IMR-90 (cell line): ENCODE results near the gene CSHL1. TPM values are rescaled to one million over a fixed set of nuclear protein-coding genes. Genes with fewer than 3 reads are reported as not detected.

Source experiments
- ATAC-seq: fragments of 200-7000 bp; cut with Tn5 transposase; 2 replicates; pipeline ENCODE4 v1.9.1; 2020; ENCODE audit warnings: low read depth, mild to moderate bottlenecking, moderate library complexity
- BruUV-seq: library from RNA; stranded (reverse); fragments of 400-500 nt; replicated peaks from 2 replicates; lab custom pipeline; 2021; lab: Mats Ljungman, UMichigan
- CTCF ChIA-PET: fragments of 300-600 bp; formaldehyde crosslinking; extraction: SDS; loops from one replicate; lab custom pipeline; 2021; ENCODE audit warnings: antibody characterized with exemption; lab: Yijun Ruan, JAX
- POLR2A ChIA-PET: fragments of 300-600 bp; sonication (Branson Sonifier 250); formaldehyde crosslinking; loops from one replicate; lab custom pipeline; 2022; ENCODE audit warnings: antibody characterized with exemption; ENCODE audit not compliant: unreplicated experiment; lab: Charles Lee
- DNase-seq: peaks from one replicate; pipeline ENCODE4 v3.0.0; 2013
- H2AFZ ChIP-seq: replicated peaks from 2 replicates; pipeline ENCODE3; 2013; ENCODE audit warnings: low read length, mild to moderate bottlenecking; ENCODE audit not compliant: poor library complexity
- H2AK5ac ChIP-seq: 2 replicates; pipeline ENCODE4 v1.6.1; 2013; ENCODE audit warnings: low read depth, low read length, inconsistent platforms
- H2AK9ac ChIP-seq: replicated peaks from 2 replicates; pipeline ENCODE3; 2013; ENCODE audit warnings: mild to moderate bottlenecking, low read depth, low read length, moderate library complexity; ENCODE audit not compliant: poor library complexity
- H2BK120ac ChIP-seq: 2 replicates; pipeline ENCODE4 v1.6.1; 2013; ENCODE audit warnings: low read depth, low read length, inconsistent platforms
- H2BK15ac ChIP-seq: 3 replicates; pipeline ENCODE4 v1.6.1; 2013; ENCODE audit warnings: low read depth, low read length, inconsistent platforms
- H2BK20ac ChIP-seq: 2 replicates; pipeline ENCODE4 v1.6.1; 2013; ENCODE audit warnings: low read depth, mild to moderate bottlenecking, inconsistent platforms, low read length, moderate library complexity
- H2BK5ac ChIP-seq: 2 replicates; pipeline ENCODE4 v1.6.1; 2013; ENCODE audit warnings: mild to moderate bottlenecking, low read depth, low read length, inconsistent platforms; ENCODE audit not compliant: poor library complexity, severe bottlenecking
- H3K14ac ChIP-seq: replicated peaks from 2 replicates; pipeline ENCODE4 v1.6.1; 2013; ENCODE audit warnings: low read depth, low read length, inconsistent platforms
- H3K18ac ChIP-seq: 2 replicates; pipeline ENCODE4 v1.6.1; 2013; ENCODE audit warnings: low read depth, low read length, control low read depth
- H3K23ac ChIP-seq: 2 replicates; pipeline ENCODE4 v1.6.1; 2013; ENCODE audit warnings: low read depth, low read length, inconsistent platforms
- H3K27ac ChIP-seq: 2 replicates; pipeline ENCODE4 v1.5.1; 2013; ENCODE audit warnings: mild to moderate bottlenecking, control low read depth, low read length; ENCODE audit not compliant: insufficient read depth
- H3K27me3 ChIP-seq: 2 replicates; pipeline ENCODE4 v1.6.1; 2013; ENCODE audit warnings: low read length; ENCODE audit not compliant: control insufficient read depth, insufficient read depth
- H3K36me3 ChIP-seq: 2 replicates; pipeline ENCODE4 v1.6.1; 2013; ENCODE audit warnings: low read length, mixed read lengths; ENCODE audit not compliant: control insufficient read depth, insufficient read depth
- H3K4ac ChIP-seq: 2 replicates; pipeline ENCODE4 v1.6.1; 2013; ENCODE audit warnings: low read depth, low read length, inconsistent platforms
- H3K4me1 ChIP-seq: 2 replicates; pipeline ENCODE4 v1.6.1; 2013; ENCODE audit warnings: low read length, mixed read lengths; ENCODE audit not compliant: control insufficient read depth, insufficient read depth
- H3K4me2 ChIP-seq: 2 replicates; pipeline ENCODE4 v1.6.1; 2013; ENCODE audit warnings: low read depth, mild to moderate bottlenecking, control low read depth, low read length, moderate library complexity
- H3K4me3 ChIP-seq: 2 replicates; pipeline ENCODE4 v1.5.1; 2013; ENCODE audit warnings: low read depth, mild to moderate bottlenecking, control low read depth, low read length, moderate library complexity; ENCODE audit not compliant: insufficient read depth
- H3K56ac ChIP-seq: 2 replicates; pipeline ENCODE4 v1.6.1; 2013; ENCODE audit warnings: low read length, inconsistent platforms; ENCODE audit not compliant: insufficient read depth; ENCODE audit errors: extremely low read depth
- H3K79me1 ChIP-seq, 2 experiments: 2 replicates each; pipeline ENCODE4 v1.6.1; 2013; ENCODE audit warnings: low read length in 2 of 2, inconsistent platforms in 1 of 2, low read depth in 1 of 2
- H3K9ac ChIP-seq: 2 replicates; pipeline ENCODE4 v1.6.1; 2013; ENCODE audit warnings: low read depth, low read length, control low read depth
- H3K9me1 ChIP-seq: 2 replicates; pipeline ENCODE4 v1.6.1; 2013; ENCODE audit warnings: low read length, inconsistent platforms; ENCODE audit not compliant: insufficient read depth
- H3K9me3 ChIP-seq: 2 replicates; pipeline ENCODE4 v1.6.1; 2013; ENCODE audit warnings: low read length; ENCODE audit not compliant: control insufficient read depth, insufficient read depth
- H4K20me1 ChIP-seq: 2 replicates; pipeline ENCODE4 v1.6.1; 2013; ENCODE audit warnings: low read length, inconsistent platforms; ENCODE audit not compliant: insufficient read depth
- H4K5ac ChIP-seq: 2 replicates; pipeline ENCODE4 v1.6.1; 2013; ENCODE audit warnings: mild to moderate bottlenecking, low read depth, low read length, control low read depth
- H4K8ac ChIP-seq, 2 experiments: 2 replicates each; pipeline ENCODE4 v1.6.1; 2013; ENCODE audit warnings: low read depth in 2 of 2, low read length in 2 of 2, control low read depth in 1 of 2, inconsistent platforms in 1 of 2
- H4K91ac ChIP-seq: 2 replicates; pipeline ENCODE4 v1.6.1; 2013; ENCODE audit warnings: low read depth, low read length, inconsistent platforms; ENCODE audit not compliant: insufficient read depth
- CEBPB ChIP-seq: IDR thresholded peaks from 2 replicates; pipeline ENCODE4 v1.6.1; 2012; ENCODE audit warnings: low read depth, low read length, improper control_type of control experiment
- ELK1 ChIP-seq: fragments of 150-350 bp; IDR thresholded peaks from 2 replicates; pipeline ENCODE4 v1.6.1; 2016; ENCODE audit warnings: low read depth, mild to moderate bottlenecking, low read length, moderate library complexity, borderline replicate concordance
- FOS ChIP-seq: fragments of 150-350 bp; IDR thresholded peaks from 2 replicates; pipeline ENCODE4 v1.6.1; 2016; ENCODE audit warnings: low read depth, low read length
- RAD21 ChIP-seq: IDR thresholded peaks from 2 replicates; pipeline ENCODE4 v1.6.1; 2012; ENCODE audit warnings: low read length, improper control_type of control experiment
- RCOR1 ChIP-seq: IDR thresholded peaks from 2 replicates; pipeline ENCODE4 v1.6.1; 2012; ENCODE audit warnings: mild to moderate bottlenecking, low read length, improper control_type of control experiment; ENCODE audit not compliant: insufficient replicate concordance
- RFX5 ChIP-seq: IDR thresholded peaks from 2 replicates; pipeline ENCODE4 v1.8.0; 2012; ENCODE audit warnings: low read depth, mild to moderate bottlenecking, low read length, moderate library complexity
- SMC3 ChIP-seq: fragments of 150-350 bp; IDR thresholded peaks from 2 replicates; pipeline ENCODE4 v1.6.1; 2016; ENCODE audit warnings: low read depth, mild to moderate bottlenecking, antibody characterized with exemption, low read length, moderate library complexity
- WGBS, 2 experiments: methylation state at CpG; one replicate each; pipeline versions ENCODE4 v1.1.5 to v1.1.7; 2013; ENCODE audit warnings: missing lambda C conversion rate in 2 of 2; ENCODE audit not compliant: insufficient read length in 1 of 2; ENCODE audit errors: extremely low coverage in 2 of 2; 5-methylcytosine and 5-hydroxymethylcytosine counted together
- dilution Hi-C: fragments of 300-500 bp; cut with HindIII; formaldehyde crosslinking; loops from one replicate; pipeline ENCODE4 v1.14.3; 2018; ENCODE audit warnings: low sequenced_read_pairs; ENCODE audit not compliant: unreplicated experiment
- in situ Hi-C: fragments of 300-500 bp; cut with MboI; formaldehyde crosslinking; loops from 3 replicates; pipeline ENCODE4 v1.14.3; 2019; ENCODE audit warnings: low sequenced_read_pairs, inconsistent platforms, mixed read lengths
- intact Hi-C: fragments of 100-400 bp; cut with micrococcal nuclease; formaldehyde crosslinking; loops from 2 replicates; pipeline ENCODE4 v1.10.0; 2022
- polyA plus RNA-seq, 3 experiments: library from polyadenylated mRNA; depleted of rRNA; stranded (reverse); fragments of >200 nt; gene quantifications; 2 replicates each; pipeline ENCODE4 v1.2.3, GENCODE V29; 2012; ENCODE audit warnings: low replicate concordance in 1 of 3
- total RNA-seq: library from RNA; depleted of rRNA; stranded (reverse); fragments of >200 nt; gene quantifications from 2 replicates; pipeline ENCODE4 v1.2.3, GENCODE V29; 2012
- TF ChIP-seq, protein P1 (sequence below): fragments of 150-350 bp; IDR thresholded peaks from 2 replicates; pipeline ENCODE4 v1.6.1; 2017; ENCODE audit warnings: mild to moderate bottlenecking, antibody characterized with exemption, low read length, low read depth
- TF ChIP-seq, protein P2 (sequence below): conservative IDR thresholded peaks from 2 replicates; pipeline ENCODE4 v1.5.1; 2012; ENCODE audit warnings: mild to moderate bottlenecking, low read depth, low read length, improper control_type of control experiment

CSHL1 gene
- total and polyA plus RNA-seq, 2 of the 4 experiments (the other 2 are of a cell fraction) = not detected

DNA sequence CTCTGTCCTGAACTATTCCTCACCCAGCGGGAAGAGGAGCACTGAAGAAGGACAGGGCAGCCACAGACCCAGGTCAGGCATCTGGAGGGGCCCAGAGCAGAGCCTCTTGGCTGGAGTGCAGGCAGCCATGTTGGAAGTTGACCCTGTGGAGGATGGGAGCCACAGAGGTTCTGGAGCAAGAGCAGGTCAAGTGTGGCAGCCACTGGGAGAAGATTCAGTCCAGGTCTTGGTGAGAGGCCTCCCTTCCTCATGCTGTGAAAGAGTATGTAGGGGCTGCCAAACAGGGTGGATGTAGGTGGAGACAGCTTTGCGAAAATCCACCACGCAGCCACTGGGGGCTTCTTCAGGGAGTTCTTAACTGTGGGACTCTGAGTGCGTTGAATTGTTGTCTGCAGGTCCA is 21.7 kb upstream of the CSHL1 start:
- no peaks in the 10 kb centered on the region for H3K9me1 ChIP-seq
- BruUV-seq = no TSS peak
- in situ Hi-C loops (no loop called here), dilution Hi-C loops (no loop called here), intact Hi-C loops (no loop called here)
- H2BK5ac ChIP-seq = no peak overlapping the region
- H3K27ac ChIP-seq = no peak overlapping the region
- no peak overlapping the region for H3K9ac ChIP-seq
- no peak overlapping the region for H2AFZ ChIP-seq
- H2BK15ac ChIP-seq = no peak overlapping the region
- H2AK5ac ChIP-seq = no peak overlapping the region
- no peak overlapping the region for H3K56ac ChIP-seq
- DNase-seq (no peak), ATAC-seq (no peak)
- TF ChIP-seq FOS = no peak
- TF ChIP-seq RAD21 = no peak
- TF ChIP-seq RFX5 = no peak
- no peak for TF ChIP-seq ELK1
- TF ChIP-seq, protein P1, sequence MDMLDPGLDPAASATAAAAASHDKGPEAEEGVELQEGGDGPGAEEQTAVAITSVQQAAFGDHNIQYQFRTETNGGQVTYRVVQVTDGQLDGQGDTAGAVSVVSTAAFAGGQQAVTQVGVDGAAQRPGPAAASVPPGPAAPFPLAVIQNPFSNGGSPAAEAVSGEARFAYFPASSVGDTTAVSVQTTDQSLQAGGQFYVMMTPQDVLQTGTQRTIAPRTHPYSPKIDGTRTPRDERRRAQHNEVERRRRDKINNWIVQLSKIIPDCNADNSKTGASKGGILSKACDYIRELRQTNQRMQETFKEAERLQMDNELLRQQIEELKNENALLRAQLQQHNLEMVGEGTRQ = no peak
- TF ChIP-seq CEBPB = no peak
- no peak for TF ChIP-seq SMC3
- TF ChIP-seq, protein P2, sequence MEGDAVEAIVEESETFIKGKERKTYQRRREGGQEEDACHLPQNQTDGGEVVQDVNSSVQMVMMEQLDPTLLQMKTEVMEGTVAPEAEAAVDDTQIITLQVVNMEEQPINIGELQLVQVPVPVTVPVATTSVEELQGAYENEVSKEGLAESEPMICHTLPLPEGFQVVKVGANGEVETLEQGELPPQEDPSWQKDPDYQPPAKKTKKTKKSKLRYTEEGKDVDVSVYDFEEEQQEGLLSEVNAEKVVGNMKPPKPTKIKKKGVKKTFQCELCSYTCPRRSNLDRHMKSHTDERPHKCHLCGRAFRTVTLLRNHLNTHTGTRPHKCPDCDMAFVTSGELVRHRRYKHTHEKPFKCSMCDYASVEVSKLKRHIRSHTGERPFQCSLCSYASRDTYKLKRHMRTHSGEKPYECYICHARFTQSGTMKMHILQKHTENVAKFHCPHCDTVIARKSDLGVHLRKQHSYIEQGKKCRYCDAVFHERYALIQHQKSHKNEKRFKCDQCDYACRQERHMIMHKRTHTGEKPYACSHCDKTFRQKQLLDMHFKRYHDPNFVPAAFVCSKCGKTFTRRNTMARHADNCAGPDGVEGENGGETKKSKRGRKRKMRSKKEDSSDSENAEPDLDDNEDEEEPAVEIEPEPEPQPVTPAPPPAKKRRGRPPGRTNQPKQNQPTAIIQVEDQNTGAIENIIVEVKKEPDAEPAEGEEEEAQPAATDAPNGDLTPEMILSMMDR = no peak
- TF ChIP-seq RCOR1 = no peak
- no peaks in the 10 kb centered on the region for H4K20me1 ChIP-seq
- peaks cover 39% of the 10 kb centered on the region for H3K27me3 ChIP-seq
- H2BK20ac ChIP-seq = no peak overlapping the region
- no peak overlapping the region for H3K4ac ChIP-seq
- no peak overlapping the region for H4K91ac ChIP-seq
- ChIA-PET POLR2A (no interaction called here), CTCF (no interaction called here)
- no peak overlapping the region for H2BK120ac ChIP-seq
- H3K4me1 ChIP-seq = no peaks in the 10 kb centered on the region
- H3K4me2 ChIP-seq = no peak overlapping the region
- H3K79me1 ChIP-seq = no peaks in the 10 kb centered on the region
- H3K23ac ChIP-seq = no peak overlapping the region
- WGBS, 2 experiments = no CpG with 5 or more reads among the region's 4 CpGs
- H3K18ac ChIP-seq = no peak overlapping the region
- H3K36me3 ChIP-seq = no peaks in the 10 kb centered on the region
- no peak overlapping the region for H2AK9ac ChIP-seq
- no peak overlapping the region for H4K8ac ChIP-seq
- no peak overlapping the region for H3K14ac ChIP-seq
- H4K5ac ChIP-seq = no peak overlapping the region
- no peaks in the 10 kb centered on the region for H3K9me3 ChIP-seq
- H3K4me3 ChIP-seq = no peak overlapping the region
